ENCODE results near the gene ILDR2. TPM values are rescaled to one million over a fixed set of nuclear protein-coding genes. Genes with fewer than 3 reads are reported as not detected.

Gene ILDR2
- total RNA-seq, 4 donors from 2014 or later, result 5.3 to 13.7 (median 9.4) TPM

DNA sequence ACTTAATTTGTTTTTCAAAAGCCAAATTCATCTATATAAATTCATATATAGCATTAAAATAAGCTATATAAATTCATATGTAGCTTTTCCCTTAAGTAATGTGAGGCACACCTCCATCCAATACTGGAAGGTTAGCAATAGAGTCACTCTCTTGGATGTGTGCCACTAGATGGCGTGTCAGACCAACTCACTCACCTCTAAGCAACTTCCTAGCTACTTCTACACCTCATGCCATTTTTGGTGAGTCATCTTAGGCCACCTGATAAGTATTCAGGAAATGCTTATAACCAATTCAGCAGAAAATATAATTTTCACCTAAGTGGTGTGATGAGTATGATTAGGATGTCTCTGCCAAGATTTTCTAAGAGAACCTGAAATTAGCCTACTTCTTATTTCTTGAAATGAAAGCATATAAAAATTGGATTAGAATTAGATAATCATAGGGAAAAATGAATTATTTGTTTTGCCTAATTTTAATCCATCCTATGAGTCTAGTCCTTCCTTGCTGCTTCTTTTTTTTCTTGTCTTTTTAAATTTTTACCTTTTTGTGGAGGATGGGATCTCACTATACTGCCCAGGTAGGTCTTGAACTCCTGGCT lies 64.8 kb downstream of the ILDR2 start:
- DNase-seq (ENCODE audit: extremely low spot score), result no peak
- no peaks in the 10 kb centered on the region for H3K4me1 ChIP-seq
- no peak overlapping the region for H3K27ac ChIP-seq (replicated peaks in 1 of 4)
- no peaks in the 10 kb centered on the region for H3K36me3 ChIP-seq
- TF ChIP-seq, protein P1, sequence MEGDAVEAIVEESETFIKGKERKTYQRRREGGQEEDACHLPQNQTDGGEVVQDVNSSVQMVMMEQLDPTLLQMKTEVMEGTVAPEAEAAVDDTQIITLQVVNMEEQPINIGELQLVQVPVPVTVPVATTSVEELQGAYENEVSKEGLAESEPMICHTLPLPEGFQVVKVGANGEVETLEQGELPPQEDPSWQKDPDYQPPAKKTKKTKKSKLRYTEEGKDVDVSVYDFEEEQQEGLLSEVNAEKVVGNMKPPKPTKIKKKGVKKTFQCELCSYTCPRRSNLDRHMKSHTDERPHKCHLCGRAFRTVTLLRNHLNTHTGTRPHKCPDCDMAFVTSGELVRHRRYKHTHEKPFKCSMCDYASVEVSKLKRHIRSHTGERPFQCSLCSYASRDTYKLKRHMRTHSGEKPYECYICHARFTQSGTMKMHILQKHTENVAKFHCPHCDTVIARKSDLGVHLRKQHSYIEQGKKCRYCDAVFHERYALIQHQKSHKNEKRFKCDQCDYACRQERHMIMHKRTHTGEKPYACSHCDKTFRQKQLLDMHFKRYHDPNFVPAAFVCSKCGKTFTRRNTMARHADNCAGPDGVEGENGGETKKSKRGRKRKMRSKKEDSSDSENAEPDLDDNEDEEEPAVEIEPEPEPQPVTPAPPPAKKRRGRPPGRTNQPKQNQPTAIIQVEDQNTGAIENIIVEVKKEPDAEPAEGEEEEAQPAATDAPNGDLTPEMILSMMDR (IDR thresholded peaks at IDR 0.05), result peak; percentile 73 to 75 (median 75)
- peak in 1 of 2 donors; percentile 27 for TF ChIP-seq POLR2AphosphoS5 (IDR thresholded peaks at IDR 0.05)
- no peak for TF ChIP-seq POLR2A (IDR thresholded peaks at IDR 0.05; ENCODE audit: low read depth)
- 6% methylated on average over 1 of the region's 1 CpG for WGBS
- intact Hi-C loops (cut with DNase I), result loop anchor here (2.0 kb wide), 1 partner anchor 148 kb away; no protein-coding TSS in a partner anchor
- no peaks in the 10 kb centered on the region for H3K27me3 ChIP-seq
- H3K9me3 ChIP-seq, result no peaks in the 10 kb centered on the region
- H3K4me3 ChIP-seq, result no peak overlapping the region

DNA sequence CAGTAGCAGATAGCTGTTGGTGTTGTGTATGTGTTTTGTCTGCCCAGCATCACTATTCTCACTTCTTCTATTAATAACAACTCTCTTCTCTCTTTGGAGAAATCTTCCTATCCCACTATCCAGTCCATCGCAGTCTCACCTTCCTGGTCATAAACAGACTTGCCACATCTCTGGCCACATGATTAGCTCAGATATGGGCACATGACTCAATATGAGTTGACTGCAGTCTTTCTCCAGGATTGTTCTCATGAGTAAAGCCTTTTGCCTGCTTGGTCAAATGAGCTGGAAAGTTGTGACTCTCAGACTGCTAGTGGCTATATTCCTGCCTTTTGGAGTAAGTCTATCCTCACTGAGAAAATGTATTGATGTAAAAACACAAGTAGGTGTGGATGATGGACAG lies 66.4 kb downstream of the ILDR2 start:
- WGBS, result 95% methylated on average over 1 of the region's 1 CpG
- DNase-seq (ENCODE audit: extremely low spot score), result no peak
- no peaks in the 10 kb centered on the region for H3K4me1 ChIP-seq
- intact Hi-C loops (cut with DNase I), result loop anchor here (10.0 kb wide), 2 partner anchors 536 to 626 kb away; no protein-coding TSS in a partner anchor
- H3K9me3 ChIP-seq, result no peaks in the 10 kb centered on the region
- H3K27me3 ChIP-seq, result no peaks in the 10 kb centered on the region
- no peak overlapping the region for H3K27ac ChIP-seq (replicated peaks in 1 of 4)
- H3K36me3 ChIP-seq, result no peaks in the 10 kb centered on the region
- TF ChIP-seq POLR2AphosphoS5 (IDR thresholded peaks at IDR 0.05) (no peak), POLR2A (IDR thresholded peaks at IDR 0.05; ENCODE audit: low read depth) (no peak), EP300 (IDR thresholded peaks at IDR 0.05) (no peak)
- TF ChIP-seq, protein P1 (IDR thresholded peaks at IDR 0.05), result no peak
- no peak overlapping the region for H3K4me3 ChIP-seq

DNA sequence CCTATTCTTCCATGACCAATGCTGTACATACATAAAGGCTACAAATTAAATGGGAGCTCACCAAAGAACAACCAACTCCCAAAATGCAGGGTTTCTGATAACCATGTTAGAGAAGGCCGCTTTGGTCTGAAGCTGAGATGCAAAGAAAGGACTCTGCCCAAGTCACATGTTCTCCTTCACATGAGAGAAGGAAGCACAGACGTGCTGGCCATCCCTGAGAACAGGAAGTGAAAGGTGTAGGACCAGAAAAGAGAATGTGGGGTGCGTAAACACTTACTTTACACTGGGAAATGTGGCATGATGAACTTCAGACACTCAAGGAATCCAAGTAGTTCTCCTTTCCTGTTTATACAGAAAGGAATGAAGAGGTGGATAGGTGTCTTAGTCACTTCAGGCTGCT lies 67.6 kb downstream of the ILDR2 start:
- no peak overlapping the region for H3K27ac ChIP-seq (replicated peaks in 1 of 4)
- no peaks in the 10 kb centered on the region for H3K27me3 ChIP-seq
- 78% methylated on average over 3 of the region's 3 CpGs for WGBS
- H3K4me1 ChIP-seq, result no peaks in the 10 kb centered on the region
- no peaks in the 10 kb centered on the region for H3K9me3 ChIP-seq
- H3K36me3 ChIP-seq, result no peaks in the 10 kb centered on the region
- DNase-seq (ENCODE audit: extremely low spot score), result no peak
- intact Hi-C loops (cut with DNase I), result loop anchor here (10.0 kb wide), 2 partner anchors 537 to 627 kb away; no protein-coding TSS in a partner anchor
- H3K4me3 ChIP-seq, result no peak overlapping the region
- TF ChIP-seq POLR2AphosphoS5 (IDR thresholded peaks at IDR 0.05) (no peak), POLR2A (IDR thresholded peaks at IDR 0.05; ENCODE audit: low read depth) (no peak), EP300 (IDR thresholded peaks at IDR 0.05) (no peak)
- TF ChIP-seq, protein P1 (IDR thresholded peaks at IDR 0.05), result no peak

DNA sequence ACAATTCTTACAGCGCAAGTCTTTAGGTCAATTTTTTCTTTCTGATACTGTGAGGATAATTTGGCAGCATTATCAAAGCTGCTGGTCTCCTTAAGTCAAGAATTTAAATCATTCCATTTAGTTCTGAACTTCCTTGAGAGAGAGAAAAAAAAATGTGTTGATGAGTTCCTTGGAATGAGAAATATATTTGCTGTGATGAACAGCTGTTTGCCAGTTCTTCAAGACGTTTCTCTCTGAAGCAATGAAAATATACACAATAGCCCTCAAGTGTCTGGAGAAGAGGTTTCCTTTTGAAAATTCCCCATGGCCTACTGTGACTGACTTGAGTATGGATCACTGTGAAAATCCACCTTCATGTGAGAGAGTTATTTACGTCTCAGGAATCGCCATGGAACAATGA lies 68.3 kb downstream of the ILDR2 start:
- intact Hi-C loops (cut with DNase I), result loop anchor here (10.0 kb wide), 2 partner anchors 538 to 628 kb away; no protein-coding TSS in a partner anchor
- no peaks in the 10 kb centered on the region for H3K9me3 ChIP-seq
- no peaks in the 10 kb centered on the region for H3K36me3 ChIP-seq
- H3K27me3 ChIP-seq, result no peaks in the 10 kb centered on the region
- no peak overlapping the region for H3K4me3 ChIP-seq
- no peak overlapping the region for H3K27ac ChIP-seq (replicated peaks in 1 of 4)
- 81% methylated on average over 4 of the region's 4 CpGs for WGBS
- DNase-seq (ENCODE audit: extremely low spot score), result no peak
- no peaks in the 10 kb centered on the region for H3K4me1 ChIP-seq
- TF ChIP-seq, protein P1 (IDR thresholded peaks at IDR 0.05), result no peak
- TF ChIP-seq EP300 (IDR thresholded peaks at IDR 0.05) (no peak), POLR2AphosphoS5 (IDR thresholded peaks at IDR 0.05) (no peak), POLR2A (IDR thresholded peaks at IDR 0.05; ENCODE audit: low read depth) (no peak)

All from esophagus muscularis mucosa (tissue), 4 donors.